WTC11 (cell line): ENCODE results near the gene VSX2. TPM values are rescaled to one million over a fixed set of nuclear protein-coding genes. Genes with fewer than 3 reads are reported as not detected.

Experiments
- ATAC-seq: fragments of 200-7000 bp; cut with Tn5 transposase; 2 replicates; pipeline ENCODE4 v1.10.0; 2021; ENCODE audit warnings: mild to moderate bottlenecking, moderate library complexity
- CTCF ChIA-PET: fragments of 300-600 bp; sonication (Branson Sonifier 250); formaldehyde crosslinking; loops from one replicate; lab custom pipeline; 2021; ENCODE audit warnings: antibody characterized with exemption; lab: Charles Lee
- POLR2A ChIA-PET: fragments of 350-600 bp; sonication (Branson Sonifier 250); formaldehyde crosslinking; loops from one replicate; lab custom pipeline; 2021; ENCODE audit warnings: antibody characterized with exemption; lab: Charles Lee
- DNase-seq: peaks from one replicate; pipeline ENCODE4 v3.0.0; 2021; ENCODE audit warnings: low spot score
- H3K27ac Mint-ChIP-seq: 2 replicates; pipeline ENCODE4 v1.8.0; 2021; ENCODE audit warnings: mixed read lengths
- H3K27me3 Mint-ChIP-seq: 2 replicates; pipeline ENCODE4 v1.8.0; 2021; ENCODE audit warnings: low read depth, mild to moderate bottlenecking, moderate library complexity, mixed read lengths
- H3K36me3 Mint-ChIP-seq: 2 replicates; pipeline ENCODE4 v1.8.0; 2021; ENCODE audit warnings: mixed read lengths
- H3K4me1 Mint-ChIP-seq: 2 replicates; pipeline ENCODE4 v1.8.0; 2022; ENCODE audit warnings: mixed read lengths
- H3K4me3 Mint-ChIP-seq: 2 replicates; pipeline ENCODE4 v1.8.0; 2021; ENCODE audit warnings: mild to moderate bottlenecking, moderate library complexity, mixed read lengths
- H3K9me3 Mint-ChIP-seq: 2 replicates; pipeline ENCODE4 v1.8.0; 2021; ENCODE audit warnings: mixed read lengths
- CREB1 ChIP-seq: sonication (generic); formaldehyde crosslinking; IDR thresholded peaks from 2 replicates; pipeline ENCODE4 v1.8.0; 2023; ENCODE audit warnings: mild to moderate bottlenecking, missing genetic modification reagents
- E2F1 ChIP-seq: sonication (generic); formaldehyde crosslinking; IDR thresholded peaks from 2 replicates; pipeline ENCODE4 v1.8.0; 2022; ENCODE audit warnings: mild to moderate bottlenecking, missing genetic modification reagents
- GABPB1 ChIP-seq: sonication (generic); formaldehyde crosslinking; IDR thresholded peaks from 2 replicates; pipeline ENCODE4 v1.8.1; 2023; ENCODE audit warnings: mild to moderate bottlenecking, missing genetic modification reagents
- HMGA2 ChIP-seq: fragments of 250-450 bp; sonication (Bioruptor Pico); IDR thresholded peaks from 2 replicates; pipeline ENCODE4 v1.4.0; 2021; ENCODE audit warnings: mild to moderate bottlenecking, moderate library complexity
- HMGXB4 ChIP-seq: sonication (generic); formaldehyde crosslinking; IDR thresholded peaks from 2 replicates; pipeline ENCODE4 v1.8.1; 2023; ENCODE audit warnings: mild to moderate bottlenecking, moderate library complexity, missing genetic modification reagents
- JUN ChIP-seq: sonication (generic); formaldehyde crosslinking; IDR thresholded peaks from 2 replicates; pipeline ENCODE4 v1.8.0; 2023; ENCODE audit warnings: mild to moderate bottlenecking, missing genetic modification reagents
- PRRX2 ChIP-seq: fragments of 250-450 bp; sonication (Bioruptor Pico); IDR thresholded peaks from 2 replicates; pipeline ENCODE4 v1.8.0; 2021; ENCODE audit warnings: mild to moderate bottlenecking
- SMAD3 ChIP-seq: sonication (generic); formaldehyde crosslinking; IDR thresholded peaks from 2 replicates; pipeline ENCODE4 v1.8.0; 2022; ENCODE audit warnings: missing genetic modification reagents, mild to moderate bottlenecking, borderline replicate concordance
- TCF7 ChIP-seq: sonication (generic); formaldehyde crosslinking; IDR thresholded peaks from 2 replicates; pipeline ENCODE4 v1.8.0; 2022; ENCODE audit warnings: mild to moderate bottlenecking, low read depth, missing genetic modification reagents, moderate library complexity
- ZNF121 ChIP-seq: sonication (generic); formaldehyde crosslinking; IDR thresholded peaks from 2 replicates; pipeline ENCODE4 v1.8.0; 2023; ENCODE audit warnings: missing genetic modification reagents
- ZNF396 ChIP-seq: fragments of 250-450 bp; sonication (Bioruptor Pico); IDR thresholded peaks from 2 replicates; pipeline ENCODE4 v1.8.0; 2021; ENCODE audit warnings: mild to moderate bottlenecking, moderate library complexity, borderline replicate concordance
- ZNF416 ChIP-seq: fragments of 250-450 bp; sonication (Bioruptor Pico); IDR thresholded peaks from 2 replicates; pipeline ENCODE4 v1.9.0; 2021; ENCODE audit warnings: mild to moderate bottlenecking, inconsistent platforms
- ZNF425 ChIP-seq: fragments of 250-450 bp; sonication (Bioruptor Pico); conservative IDR thresholded peaks from 2 replicates; pipeline ENCODE4 v1.9.0; 2021; ENCODE audit warnings: mild to moderate bottlenecking
- ZNF532 ChIP-seq: fragments of 250-450 bp; sonication (Bioruptor Pico); IDR thresholded peaks from 2 replicates; pipeline ENCODE4 v1.9.0; 2021; ENCODE audit warnings: mild to moderate bottlenecking, borderline replicate concordance
- ZNF671 ChIP-seq: fragments of 250-450 bp; sonication (Bioruptor Pico); IDR thresholded peaks from 2 replicates; pipeline ENCODE4 v1.8.0; 2021; ENCODE audit warnings: mild to moderate bottlenecking
- total RNA-seq: library from RNA; stranded (reverse); gene quantifications from 3 replicates; pipeline ENCODE4 v1.2.3, GENCODE V29; 2021
- TF ChIP-seq, protein P1 (sequence below): sonication (generic); formaldehyde crosslinking; IDR thresholded peaks from 2 replicates; pipeline ENCODE4 v1.8.0; 2022; ENCODE audit warnings: mild to moderate bottlenecking, missing genetic modification reagents
- TF ChIP-seq, protein P2 (sequence below): sonication (generic); formaldehyde crosslinking; IDR thresholded peaks from 2 replicates; pipeline ENCODE4 v1.8.1; 2023; ENCODE audit warnings: mild to moderate bottlenecking, missing genetic modification reagents, moderate library complexity

Gene VSX2
- total RNA-seq, 1 experiment from 2014 or later = not detected

DNA sequence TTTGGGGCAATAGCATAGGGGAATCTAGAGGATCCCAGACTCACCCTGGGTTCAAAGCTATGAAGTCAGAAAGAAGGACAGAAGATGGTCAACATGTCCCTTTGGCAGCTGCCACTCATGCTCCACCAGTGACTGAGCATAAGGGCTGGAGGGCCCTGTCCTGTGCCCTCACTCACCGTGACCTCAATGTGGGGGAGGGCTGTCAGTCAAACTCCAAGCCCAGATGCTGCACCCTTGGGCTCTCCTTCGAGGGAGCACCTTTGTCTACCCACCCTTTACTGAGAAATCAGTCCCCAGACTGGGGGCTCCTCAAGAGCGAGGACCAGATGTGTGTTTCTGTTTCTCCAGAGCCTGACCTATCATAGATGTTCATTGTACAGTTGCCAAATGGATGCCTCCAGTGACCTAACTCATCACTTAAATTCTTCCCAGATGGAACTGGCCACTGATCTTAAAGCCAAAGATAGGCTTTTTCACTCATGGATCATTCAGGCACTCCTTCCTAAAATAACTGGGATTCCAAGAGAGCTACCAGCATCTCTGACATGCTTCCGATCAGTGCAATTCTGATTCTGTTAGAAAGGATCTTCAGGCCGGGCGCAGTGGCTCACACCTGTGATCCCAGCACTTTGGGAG, 27.2 kb upstream of the VSX2 start:
- no peak for ATAC-seq
- no peak for TF ChIP-seq E2F1
- TF ChIP-seq, all 79 proteins: peak for 0
- Mint-ChIP-seq H3K27ac (no peak overlapping the region), H3K9me3 (no peaks in the 10 kb centered on the region), H3K4me3 (no peak overlapping the region), H3K27me3 (peaks cover 7% of the 10 kb centered on the region), H3K4me1 (no peaks in the 10 kb centered on the region; the same call in 1 of the 2 replicates), H3K36me3 (no peaks in the 10 kb centered on the region)
- CTCF ChIA-PET = interaction anchor here (1.1 to 3.3 kb wide), 2 partner anchors 27 to 46 kb away, joined by 3 to 20 read pairs; partner anchors contain the start of gene VSX2
- no peak for DNase-seq
- POLR2A ChIA-PET = no interaction called here

GRCh38 chr14:74213907-74214803, 25.1 kb upstream of the VSX2 start:
- Mint-ChIP-seq H3K4me1 (no peaks in the 10 kb centered on the region; the same call in 1 of the 2 replicates), H3K4me3 (no peak overlapping the region), H3K9me3 (no peaks in the 10 kb centered on the region), H3K36me3 (no peaks in the 10 kb centered on the region), H3K27me3 (peaks cover 26% of the 10 kb centered on the region), H3K27ac (no peak overlapping the region)
- peak; percentile 21 for ATAC-seq
- TF ChIP-seq ZNF396 (no peak), HMGXB4 (no peak), CREB1 (CRISPR knock-in tag) (no peak)
- TF ChIP-seq, protein P1, sequence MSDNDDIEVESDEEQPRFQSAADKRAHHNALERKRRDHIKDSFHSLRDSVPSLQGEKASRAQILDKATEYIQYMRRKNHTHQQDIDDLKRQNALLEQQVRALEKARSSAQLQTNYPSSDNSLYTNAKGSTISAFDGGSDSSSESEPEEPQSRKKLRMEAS = no peak
- TF ChIP-seq, protein P2, sequence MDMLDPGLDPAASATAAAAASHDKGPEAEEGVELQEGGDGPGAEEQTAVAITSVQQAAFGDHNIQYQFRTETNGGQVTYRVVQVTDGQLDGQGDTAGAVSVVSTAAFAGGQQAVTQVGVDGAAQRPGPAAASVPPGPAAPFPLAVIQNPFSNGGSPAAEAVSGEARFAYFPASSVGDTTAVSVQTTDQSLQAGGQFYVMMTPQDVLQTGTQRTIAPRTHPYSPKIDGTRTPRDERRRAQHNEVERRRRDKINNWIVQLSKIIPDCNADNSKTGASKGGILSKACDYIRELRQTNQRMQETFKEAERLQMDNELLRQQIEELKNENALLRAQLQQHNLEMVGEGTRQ = peak; percentile 38
- no peak for DNase-seq
- POLR2A ChIA-PET = interaction anchor here (0.8 kb wide), 1 partner anchor 33 kb away, joined by 3 read pairs; no protein-coding TSS in a partner anchor
- CTCF ChIA-PET = interaction anchor here (0.6 to 4.6 kb wide), 10 partner anchors 32 to 165 kb away, joined by 3 to 35 read pairs (median 4); no protein-coding TSS in a partner anchor

GRCh38 chr14:74216671-74217070, 22.6 kb upstream of the VSX2 start:
- Mint-ChIP-seq H3K36me3 (no peaks in the 10 kb centered on the region), H3K4me1 (no peaks in the 10 kb centered on the region; the same call in 1 of the 2 replicates)
- POLR2A ChIA-PET = no interaction called here
- no peak for TF ChIP-seq ZNF532 (CRISPR knock-in tag)
- TF ChIP-seq ZNF416 (CRISPR knock-in tag) = no peak
- TF ChIP-seq JUN = no peak
- TF ChIP-seq SMAD3 (CRISPR knock-in tag) = no peak
- TF ChIP-seq ZNF671 = no peak
- no peak for TF ChIP-seq PRRX2 (CRISPR knock-in tag)
- no peak for TF ChIP-seq HMGA2 (CRISPR knock-in tag)
- TF ChIP-seq GABPB1 = no peak
- TF ChIP-seq ZNF121 (CRISPR knock-in tag) = no peak
- TF ChIP-seq TCF7 (CRISPR knock-in tag) = no peak
- no peak for TF ChIP-seq ZNF425 (CRISPR knock-in tag)
- TF ChIP-seq E2F1 = no peak
- TF ChIP-seq ZNF396 = no peak
- TF ChIP-seq, all 79 proteins: peak for 0
- CTCF ChIA-PET = interaction anchor here (0.7 to 4.6 kb wide), 5 partner anchors 34 to 81 kb away, joined by 3 to 35 read pairs (median 3); no protein-coding TSS in a partner anchor
- Mint-ChIP-seq H3K4me3 (no peak overlapping the region), H3K27me3 (peaks cover 26% of the 10 kb centered on the region), H3K9me3 (no peaks in the 10 kb centered on the region), H3K27ac (no peak overlapping the region)
- no peak for ATAC-seq
- no peak for DNase-seq
